Loucy (cell line): ENCODE data around the gene CUBN.
A peak's percentile ranks its signal among the peaks of the same experiment; 100 is the strongest.

Experiments
- H2AFZ ChIP-seq: fragments of 200-600 bp; sonication (generic); 2 replicates; pipeline ENCODE4 v1.6.0; 2016; ENCODE audit warnings: antibody characterized with exemption, mild to moderate bottlenecking, low read length, moderate library complexity
- H3F3A ChIP-seq: fragments of 200-600 bp; 2 replicates; pipeline ENCODE4 v1.6.0; 2016; ENCODE audit warnings: antibody characterized with exemption, low read depth, mild to moderate bottlenecking
- H3K27me3 ChIP-seq: fragments of 200-600 bp; sonication (generic); 2 replicates; pipeline ENCODE4 v1.6.1; 2014; ENCODE audit warnings: low read length, mild to moderate bottlenecking; ENCODE audit not compliant: insufficient read depth, poor library complexity, severe bottlenecking
- H3K36me3 ChIP-seq: fragments of 200-600 bp; sonication (generic); 2 replicates; pipeline ENCODE4 v1.6.1; 2016; ENCODE audit warnings: low read length; ENCODE audit not compliant: insufficient read depth
- H3K4me1 ChIP-seq: fragments of 200-600 bp; sonication (generic); 2 replicates; pipeline ENCODE4 v1.5.1; 2014; ENCODE audit warnings: low read length, mild to moderate bottlenecking; ENCODE audit not compliant: insufficient read depth, poor library complexity, severe bottlenecking
- H3K4me2 ChIP-seq: fragments of 200-600 bp; sonication (generic); 2 replicates; pipeline ENCODE4 v1.6.0; 2014; ENCODE audit warnings: antibody characterized with exemption, low read length, low read depth, mild to moderate bottlenecking; ENCODE audit not compliant: poor library complexity, severe bottlenecking
- H3K4me3 ChIP-seq: fragments of 200-600 bp; sonication (generic); 2 replicates; pipeline ENCODE4 v1.5.1; 2014; ENCODE audit warnings: low read length, mild to moderate bottlenecking, mixed read lengths; ENCODE audit not compliant: poor library complexity, severe bottlenecking
- H3K79me2 ChIP-seq: fragments of 200-600 bp; sonication (generic); 2 replicates; pipeline ENCODE4 v1.6.1; 2014; ENCODE audit warnings: low read length; ENCODE audit not compliant: insufficient read depth
- H3K9ac ChIP-seq: fragments of 200-600 bp; sonication (generic); 2 replicates; pipeline ENCODE4 v1.6.0; 2014; ENCODE audit warnings: mild to moderate bottlenecking, low read depth, low read length, moderate library complexity; ENCODE audit not compliant: poor library complexity, severe bottlenecking
- H3K9me2 ChIP-seq: fragments of 200-600 bp; sonication (generic); replicated peaks from 2 replicates; pipeline ENCODE4 v1.6.1; 2016; ENCODE audit warnings: low read depth, low read length, mixed read lengths
- H3K9me3 ChIP-seq: fragments of 200-600 bp; sonication (generic); 2 replicates; pipeline ENCODE4 v1.6.1; 2014; ENCODE audit warnings: mild to moderate bottlenecking, antibody characterized with exemption, low read length, low read depth; ENCODE audit not compliant: insufficient read depth
- H4K20me1 ChIP-seq: fragments of 200-600 bp; sonication (generic); 2 replicates; pipeline ENCODE4 v1.6.0; 2014; ENCODE audit warnings: antibody characterized with exemption, low read length, mild to moderate bottlenecking; ENCODE audit not compliant: insufficient read depth, poor library complexity, severe bottlenecking
- EZH2phosphoT487 ChIP-seq: fragments of 200-600 bp; IDR thresholded peaks from 2 replicates; pipeline ENCODE4 v1.6.1; 2018; ENCODE audit warnings: antibody characterized with exemption, mild to moderate bottlenecking, moderate library complexity, borderline replicate concordance
- TF ChIP-seq, protein P1 (sequence below): fragments of 200-600 bp; sonication (generic); conservative IDR thresholded peaks from 2 replicates; pipeline ENCODE4 v1.5.1; 2014; ENCODE audit warnings: mild to moderate bottlenecking, antibody characterized with exemption, low read length

CUBN gene

DNA sequence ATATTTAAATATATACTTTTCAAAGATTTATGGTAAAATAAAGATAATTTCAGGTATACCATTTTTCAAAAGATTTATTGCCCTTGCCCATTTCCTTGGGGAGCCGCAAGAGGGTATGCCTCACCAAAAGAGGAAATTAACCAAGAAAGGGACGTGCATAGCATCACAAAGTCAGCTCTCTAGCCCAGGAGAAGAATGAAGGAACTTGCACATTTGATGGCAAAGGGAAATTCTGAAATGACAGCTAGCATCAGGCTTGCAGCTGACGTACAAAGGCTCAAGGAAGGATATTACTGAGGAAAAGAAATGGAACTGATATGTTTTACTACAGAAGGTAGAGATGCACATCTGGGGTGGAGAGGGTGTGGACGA, 218.8 kb downstream of the CUBN start:
- Histone ChIP-seq H3K9ac (no peak overlapping the region), H2AFZ (no peak overlapping the region), H3K9me3 (no peaks in the 10 kb centered on the region), H3K4me3 (peak overlapping the region; percentile 17), H3K9me2 (no peaks in the 10 kb centered on the region), H3F3A (no peaks in the 10 kb centered on the region), H3K4me2 (peak overlapping the region; percentile 53), H3K4me1 (peaks cover 19% of the 10 kb centered on the region), H4K20me1 (no peaks in the 10 kb centered on the region), H3K27me3 (no peaks in the 10 kb centered on the region), H3K79me2 (no peaks in the 10 kb centered on the region), H3K36me3 (no peaks in the 10 kb centered on the region)
- TF ChIP-seq, protein P1, sequence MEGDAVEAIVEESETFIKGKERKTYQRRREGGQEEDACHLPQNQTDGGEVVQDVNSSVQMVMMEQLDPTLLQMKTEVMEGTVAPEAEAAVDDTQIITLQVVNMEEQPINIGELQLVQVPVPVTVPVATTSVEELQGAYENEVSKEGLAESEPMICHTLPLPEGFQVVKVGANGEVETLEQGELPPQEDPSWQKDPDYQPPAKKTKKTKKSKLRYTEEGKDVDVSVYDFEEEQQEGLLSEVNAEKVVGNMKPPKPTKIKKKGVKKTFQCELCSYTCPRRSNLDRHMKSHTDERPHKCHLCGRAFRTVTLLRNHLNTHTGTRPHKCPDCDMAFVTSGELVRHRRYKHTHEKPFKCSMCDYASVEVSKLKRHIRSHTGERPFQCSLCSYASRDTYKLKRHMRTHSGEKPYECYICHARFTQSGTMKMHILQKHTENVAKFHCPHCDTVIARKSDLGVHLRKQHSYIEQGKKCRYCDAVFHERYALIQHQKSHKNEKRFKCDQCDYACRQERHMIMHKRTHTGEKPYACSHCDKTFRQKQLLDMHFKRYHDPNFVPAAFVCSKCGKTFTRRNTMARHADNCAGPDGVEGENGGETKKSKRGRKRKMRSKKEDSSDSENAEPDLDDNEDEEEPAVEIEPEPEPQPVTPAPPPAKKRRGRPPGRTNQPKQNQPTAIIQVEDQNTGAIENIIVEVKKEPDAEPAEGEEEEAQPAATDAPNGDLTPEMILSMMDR, result peak; percentile 45
- TF ChIP-seq EZH2phosphoT487, result no peak

- H3F3A ChIP-seq, result no peaks in the 10 kb centered on the region
- no peaks in the 10 kb centered on the region for H3K79me2 ChIP-seq
- no peak overlapping the region for H3K4me3 ChIP-seq
- H3K36me3 ChIP-seq, result no peaks in the 10 kb centered on the region
- no peaks in the 10 kb centered on the region for H4K20me1 ChIP-seq
- peaks cover 19% of the 10 kb centered on the region for H3K4me1 ChIP-seq
- TF ChIP-seq, protein P1, result no peak
- TF ChIP-seq EZH2phosphoT487, result no peak
- peak overlapping the region; percentile 24 for H3K4me2 ChIP-seq
- H2AFZ ChIP-seq, result peak overlapping the region; percentile 23; the same call in 1 of the 2 replicates
- H3K9me3 ChIP-seq, result no peaks in the 10 kb centered on the region
- H3K9ac ChIP-seq, result no peak overlapping the region
- no peaks in the 10 kb centered on the region for H3K9me2 ChIP-seq
- H3K27me3 ChIP-seq, result no peaks in the 10 kb centered on the region
Measured at GRCh38 chr10:16909961-16910792, 219.4 kb downstream of the CUBN start.

- no peaks in the 10 kb centered on the region for H3K79me2 ChIP-seq
- H3K9ac ChIP-seq, result no peak overlapping the region
- no peak overlapping the region for H3K4me2 ChIP-seq
- no peaks in the 10 kb centered on the region for H3K36me3 ChIP-seq
- H4K20me1 ChIP-seq, result no peaks in the 10 kb centered on the region
- H3F3A ChIP-seq, result no peaks in the 10 kb centered on the region
- no peaks in the 10 kb centered on the region for H3K9me2 ChIP-seq
- peaks cover 21% of the 10 kb centered on the region for H3K4me1 ChIP-seq
- H3K4me3 ChIP-seq, result no peak overlapping the region
- TF ChIP-seq, protein P1, result no peak
- no peak for TF ChIP-seq EZH2phosphoT487
- no peaks in the 10 kb centered on the region for H3K27me3 ChIP-seq
- H2AFZ ChIP-seq, result no peak overlapping the region
- no peaks in the 10 kb centered on the region for H3K9me3 ChIP-seq
Measured at GRCh38 chr10:16909271-16909767, 220.3 kb downstream of the CUBN start.
